Fibroblast of skin of right biceps (primary cell): ENCODE data around the gene SLBP.
"Not testable (repeated sequence)": the region's sequence is repeated elsewhere in the genome, so short reads cannot be mapped to it uniquely, and the experiment has no call there.

Source experiments
- DNase-seq: peaks from one replicate; pipeline ENCODE4 v3.0.0-alpha.2; 2013

Gene SLBP

DNA sequence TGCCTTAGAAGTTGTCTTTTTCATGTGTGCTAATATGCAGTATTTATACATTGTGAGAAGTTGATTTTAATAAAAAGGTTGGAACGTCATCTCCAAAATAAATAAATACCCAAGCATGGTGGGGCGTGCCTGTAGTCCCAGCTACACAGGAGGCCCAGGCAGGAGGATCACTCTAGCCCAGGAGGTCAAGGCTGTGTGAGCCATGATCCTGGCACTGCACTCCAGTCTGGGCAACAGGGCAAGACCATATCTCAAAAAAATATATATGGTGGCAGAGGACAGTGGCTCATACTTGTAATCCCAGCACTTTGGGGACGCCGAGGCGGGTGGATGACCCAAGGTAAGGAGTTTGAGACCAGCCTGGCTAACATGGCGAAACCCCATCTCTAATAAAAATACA lies 6.4 kb downstream of the SLBP start:
- DNase-seq = no peak

DNA sequence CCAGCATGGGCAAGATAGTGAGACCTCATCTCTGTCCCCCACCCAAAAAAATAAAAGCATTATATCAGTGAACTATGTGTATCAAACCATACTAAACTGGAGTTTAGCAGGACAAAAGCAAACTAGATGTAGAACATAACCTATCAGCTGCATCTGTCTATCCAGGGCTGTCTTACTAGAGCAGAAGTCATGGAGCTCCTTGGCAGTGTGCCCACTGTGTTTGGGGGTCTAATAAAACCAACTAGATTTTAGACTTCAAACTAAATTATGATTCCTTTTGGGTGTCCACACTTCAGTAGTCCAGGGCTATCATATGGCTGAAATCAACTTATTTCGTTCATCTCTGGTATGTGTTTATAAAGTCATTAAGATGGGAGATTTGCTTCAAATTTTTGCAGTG lies 8.3 kb downstream of the SLBP start:
- no peak for DNase-seq

DNA sequence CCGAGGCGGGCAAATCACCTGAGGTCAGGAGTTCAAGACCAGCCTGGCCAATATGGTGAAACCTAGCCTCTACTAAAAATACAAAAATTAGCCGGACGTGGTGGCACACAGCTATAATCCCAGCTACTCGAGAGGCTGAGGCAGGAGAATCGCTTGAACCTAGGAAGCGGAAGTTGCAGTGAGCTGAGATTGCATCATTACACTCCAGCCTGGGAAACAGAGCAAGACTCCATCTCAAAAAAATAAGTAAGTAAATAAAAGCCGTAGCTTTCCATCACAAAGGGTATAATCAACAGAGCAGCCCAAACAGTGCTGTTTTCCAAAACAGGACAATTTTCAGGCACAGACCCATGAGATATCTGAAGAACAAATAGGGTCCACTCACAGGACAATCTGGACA lies 10.4 kb downstream of the SLBP start:
- DNase-seq = not testable (repeated sequence)

DNA sequence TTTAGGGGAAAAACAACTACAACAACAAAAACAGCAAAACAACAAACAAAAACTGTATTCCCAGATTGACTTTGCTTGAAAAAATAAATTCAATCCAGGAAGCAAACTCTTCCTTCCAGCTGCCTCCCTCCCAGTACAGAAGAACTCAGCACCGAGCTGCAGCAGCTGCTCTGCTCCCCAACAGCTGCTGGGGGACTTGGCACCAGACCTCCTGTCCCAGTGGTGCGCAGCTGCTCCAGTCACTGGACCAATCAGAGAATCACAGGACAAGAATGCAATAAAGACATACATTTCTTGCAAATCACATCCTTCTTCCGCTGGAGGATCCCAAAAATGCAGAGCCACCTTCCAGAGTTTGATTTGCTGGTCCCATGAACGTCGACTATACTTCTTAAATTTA lies 16.2 kb downstream of the SLBP start:
- DNase-seq = no peak

DNA sequence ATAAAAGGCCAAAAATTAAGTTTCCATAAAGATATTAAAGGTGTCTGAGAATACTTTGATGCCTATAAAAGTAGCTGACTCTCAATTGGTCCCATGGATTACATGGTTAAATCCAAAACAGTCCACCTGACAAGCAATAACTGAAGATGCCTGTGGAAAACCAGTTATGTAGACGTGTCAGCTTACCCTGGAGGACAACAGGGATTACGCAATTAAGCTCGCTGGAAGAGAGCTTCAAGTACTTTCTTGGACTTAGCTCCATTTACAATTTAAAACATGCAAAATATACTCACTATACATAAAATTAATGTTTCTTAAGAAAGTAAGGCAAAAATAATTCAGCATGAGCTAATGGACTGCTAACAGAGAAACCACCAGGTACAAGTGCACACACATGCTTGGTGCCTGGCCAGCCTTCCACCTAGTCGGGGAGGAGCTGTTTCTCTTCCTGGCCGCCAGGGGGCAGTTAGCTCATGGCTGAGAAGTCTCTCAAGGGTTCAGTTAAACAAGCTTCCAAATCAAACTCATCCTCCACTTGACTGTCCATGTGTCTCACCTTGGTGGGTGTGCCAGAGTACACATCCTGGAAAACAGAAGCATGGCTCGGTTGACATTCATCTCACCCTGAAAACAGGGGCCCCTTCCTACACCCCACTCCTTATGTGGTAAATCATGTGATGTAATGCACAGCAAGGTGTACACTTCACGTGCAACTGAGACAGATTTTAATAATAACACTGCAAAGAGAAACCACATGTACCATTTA lies 18.8 kb downstream of the SLBP start:
- peak; percentile 68 for DNase-seq

DNA sequence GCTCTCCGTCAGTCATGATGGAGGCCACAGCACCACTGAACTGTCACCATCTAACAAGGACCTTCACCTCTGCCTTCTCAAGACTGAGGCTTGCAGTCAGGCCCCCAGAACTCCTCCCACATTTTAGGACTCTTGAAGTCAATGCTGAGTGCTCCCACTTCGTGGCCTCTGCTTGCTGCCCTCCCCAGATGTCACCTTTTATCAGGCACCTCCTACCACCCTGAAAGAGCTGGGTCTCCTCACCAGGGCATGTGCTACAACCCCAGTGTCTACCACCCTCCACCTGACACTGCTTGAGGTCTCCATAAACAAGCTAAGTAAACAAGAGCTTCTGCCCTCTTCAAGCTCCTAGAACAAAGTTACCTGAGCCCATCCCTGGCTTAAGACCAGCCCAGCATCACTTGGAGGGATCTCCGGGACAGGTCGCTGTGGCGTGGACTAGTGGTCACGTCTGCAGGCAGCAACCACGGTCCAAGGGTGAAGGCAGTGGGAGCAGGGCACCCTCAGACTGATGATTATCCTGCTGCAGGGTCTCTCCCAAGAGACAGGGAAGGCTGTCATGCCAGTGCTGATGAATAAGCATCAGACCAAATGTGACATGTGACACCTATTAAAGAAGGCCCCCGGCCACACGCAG lies 20.3 kb downstream of the SLBP start:
- no peak for DNase-seq

DNA sequence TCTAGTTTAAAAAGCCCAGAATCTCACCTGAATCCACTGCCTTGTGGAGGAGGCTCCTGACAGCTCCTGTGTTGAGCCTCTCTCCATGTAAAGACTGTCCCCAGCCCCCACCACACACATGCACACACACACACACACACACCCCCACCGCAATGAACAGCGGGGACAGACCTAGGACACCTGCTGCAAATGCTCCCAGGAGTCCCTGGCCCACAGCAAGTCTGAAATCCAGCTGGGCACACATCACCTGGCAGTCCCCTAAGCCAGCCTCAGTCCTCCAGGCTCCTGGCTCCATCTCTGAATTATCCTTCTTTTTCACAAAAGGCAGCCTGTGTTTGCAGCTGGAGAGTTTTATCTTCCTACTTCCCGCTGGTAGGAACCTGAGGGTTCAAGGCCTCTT lies 21.4 kb downstream of the SLBP start:
- no peak for DNase-seq

DNA sequence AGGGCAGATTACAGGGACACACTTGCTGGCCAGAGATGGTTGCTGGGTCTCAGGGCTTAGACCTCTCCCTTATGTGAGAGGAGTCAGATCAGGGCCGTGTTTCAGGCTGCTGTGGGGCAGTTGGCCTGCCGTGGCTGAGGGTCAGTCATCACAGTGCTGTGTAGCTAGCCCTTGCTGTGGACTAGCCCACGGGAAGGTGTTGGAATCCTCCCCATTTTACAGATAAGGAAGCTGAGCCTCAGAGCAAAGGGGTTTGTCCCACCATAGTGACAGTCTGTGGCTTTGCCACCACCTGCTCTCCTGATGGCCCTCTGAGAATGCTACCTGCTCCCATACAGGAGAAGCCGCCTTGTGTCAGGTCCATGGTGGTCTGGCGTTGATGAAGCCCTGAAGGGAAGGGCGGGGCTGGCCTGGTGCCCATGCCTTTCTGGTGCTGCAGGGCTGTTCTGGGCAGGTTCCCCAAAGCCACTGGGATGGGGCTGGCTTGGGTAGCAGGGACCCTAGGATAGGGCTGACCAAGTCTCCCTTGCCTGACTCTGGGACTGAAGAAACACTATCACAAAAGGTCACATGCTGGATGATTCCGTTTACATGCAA lies 25.6 kb downstream of the SLBP start:
- DNase-seq = no peak

DNA sequence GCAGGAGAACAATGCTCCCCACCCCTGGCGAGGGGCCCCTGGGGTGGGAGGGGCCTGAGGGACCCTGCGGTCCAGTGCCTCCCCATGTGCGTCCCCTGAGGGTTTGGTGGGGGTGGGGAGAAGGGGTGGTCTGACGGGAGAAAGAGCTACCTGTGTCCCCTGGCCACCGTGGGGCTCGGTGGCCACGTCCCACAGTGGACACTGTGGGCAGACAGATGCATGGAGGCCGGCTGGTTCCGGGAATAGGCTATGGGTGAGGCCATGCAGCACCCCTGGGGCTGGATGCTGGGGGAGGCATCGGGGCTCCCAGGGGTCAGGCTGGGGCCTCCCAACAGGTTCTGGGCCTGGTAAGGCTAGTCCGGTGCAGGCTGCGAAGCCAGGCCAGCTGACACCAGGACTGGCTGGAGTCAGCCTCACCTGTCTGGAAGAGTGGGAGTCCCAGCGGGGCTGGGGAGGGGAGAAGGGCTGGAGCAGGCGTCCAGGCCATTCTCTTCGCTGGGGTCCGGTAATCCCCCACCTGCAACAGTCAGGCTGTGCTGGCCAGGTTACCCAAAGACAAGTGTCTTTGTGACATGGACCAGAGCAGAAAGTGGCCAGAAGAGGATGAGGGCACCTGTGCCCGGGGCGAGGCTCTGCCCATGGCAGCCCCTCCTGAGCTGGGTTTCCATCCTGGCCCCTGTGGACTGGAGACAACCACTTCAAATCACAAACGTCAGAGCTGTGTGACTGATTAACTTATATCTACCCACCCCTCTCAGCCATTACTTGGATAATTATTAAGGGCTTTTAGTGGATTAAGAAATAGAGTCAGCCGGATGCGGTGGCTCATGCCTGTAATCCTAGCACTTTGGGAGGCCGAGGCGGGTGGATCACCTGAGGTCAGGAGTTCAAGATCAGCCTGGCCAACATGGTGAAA lies 26.6 kb downstream of the SLBP start:
- no peak for DNase-seq

DNA sequence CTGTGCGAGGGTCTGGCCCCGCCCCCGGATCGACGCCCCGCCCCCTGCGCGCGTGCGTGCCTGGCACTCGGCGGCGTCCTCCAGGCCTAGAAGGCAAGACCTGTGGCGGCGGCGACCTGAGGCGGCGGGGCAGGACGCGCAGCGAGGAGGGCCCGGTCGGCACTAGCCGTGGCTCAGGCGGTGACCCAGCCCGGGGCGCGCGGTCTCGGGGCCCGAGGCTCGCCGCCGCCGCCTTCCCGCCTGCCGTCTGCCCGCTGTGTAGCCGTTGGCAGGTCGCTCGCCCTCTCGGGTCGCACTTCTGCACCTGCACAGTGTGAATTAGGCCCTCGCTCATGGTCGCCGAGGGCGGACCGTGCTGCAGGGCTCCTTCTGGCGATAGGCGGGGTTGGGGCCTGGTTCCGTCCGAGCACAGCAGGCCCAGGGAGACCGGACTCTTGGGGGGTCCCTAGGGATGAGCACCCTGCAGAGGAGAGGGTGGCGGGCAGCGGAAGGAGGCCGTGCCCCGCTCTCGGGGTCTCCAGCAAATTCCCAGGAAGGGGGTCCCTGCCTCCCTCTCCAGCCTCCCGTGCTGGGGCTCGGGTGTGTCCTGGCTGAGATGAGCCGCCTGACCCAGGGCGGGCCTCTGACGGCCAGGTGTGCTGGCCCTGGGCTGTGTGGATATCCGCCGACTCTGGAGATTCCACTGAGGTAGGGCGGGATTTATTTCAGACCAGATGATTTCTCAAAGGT lies 27.4 kb downstream of the SLBP start:
- DNase-seq = no peak

DNA sequence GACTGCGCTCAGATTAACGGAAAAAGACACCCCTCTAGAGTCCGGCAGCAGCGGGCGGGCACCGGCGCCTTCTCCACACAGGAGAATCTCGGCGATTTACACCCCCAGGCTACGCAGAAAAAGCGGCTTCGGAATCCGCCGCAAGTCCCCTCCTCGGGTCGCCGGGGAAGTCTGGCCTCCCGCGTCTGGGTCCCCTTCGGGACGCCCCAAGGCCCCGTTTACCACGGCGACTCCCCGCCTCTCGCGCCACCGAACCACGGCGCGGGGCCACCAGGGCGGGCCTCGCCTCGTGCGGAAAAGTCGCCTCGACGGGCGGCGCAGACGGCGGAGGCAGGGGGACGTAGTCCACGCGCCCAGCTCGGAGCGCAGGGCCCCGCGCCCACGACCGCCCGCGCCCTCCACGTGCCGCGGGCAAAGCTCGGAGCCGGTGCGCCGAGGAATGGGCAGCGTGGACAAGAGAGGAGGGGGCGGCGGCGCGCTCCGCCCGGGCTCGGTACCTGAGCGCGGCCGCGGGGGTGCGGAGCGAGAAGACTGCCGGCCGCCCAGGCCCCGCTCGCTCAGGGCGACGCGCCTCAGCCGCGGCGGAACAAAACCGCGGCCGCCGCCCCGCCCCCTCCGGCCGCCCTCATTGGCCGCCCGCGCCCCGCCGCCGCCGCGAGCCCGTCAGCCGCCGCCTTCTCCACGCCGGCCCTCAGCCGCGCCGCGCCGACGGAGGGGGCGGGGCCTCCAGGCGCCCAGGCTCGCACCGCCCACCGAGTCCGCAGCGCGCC lies 28.2 kb downstream of the SLBP start, which contains the start of gene FAM53A:
Gene FAM53A, minus strand, starts transcription at position 578 of the 770 bp plus-strand sequence. CDS start 15,572 bp downstream, outside the sequence.
- DNase-seq = peak; percentile 87

DNA sequence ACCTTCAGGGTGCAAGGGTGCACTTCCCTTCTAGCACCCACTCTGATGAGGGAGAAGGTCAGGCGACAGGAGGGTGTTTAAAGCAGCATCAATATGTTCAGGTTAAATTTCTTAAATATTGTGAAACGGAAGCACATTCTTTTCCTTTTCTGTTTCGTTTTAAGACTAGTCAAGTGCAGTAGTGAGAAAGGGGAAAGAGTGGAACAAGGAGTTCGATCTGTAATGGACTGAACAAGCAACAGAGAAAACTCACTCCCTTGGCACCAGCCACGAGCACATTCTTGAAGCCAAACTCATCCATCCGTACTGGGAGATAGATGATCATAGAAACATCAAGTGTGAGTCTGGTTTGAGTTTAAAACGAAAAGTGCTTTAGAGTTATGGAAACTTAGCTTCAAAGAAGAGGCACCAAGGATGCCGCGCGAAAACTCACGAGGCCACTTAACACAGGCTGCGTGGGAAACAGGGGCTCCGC lies 28.8 kb downstream of the SLBP start:
- DNase-seq = peak; percentile 89

DNA sequence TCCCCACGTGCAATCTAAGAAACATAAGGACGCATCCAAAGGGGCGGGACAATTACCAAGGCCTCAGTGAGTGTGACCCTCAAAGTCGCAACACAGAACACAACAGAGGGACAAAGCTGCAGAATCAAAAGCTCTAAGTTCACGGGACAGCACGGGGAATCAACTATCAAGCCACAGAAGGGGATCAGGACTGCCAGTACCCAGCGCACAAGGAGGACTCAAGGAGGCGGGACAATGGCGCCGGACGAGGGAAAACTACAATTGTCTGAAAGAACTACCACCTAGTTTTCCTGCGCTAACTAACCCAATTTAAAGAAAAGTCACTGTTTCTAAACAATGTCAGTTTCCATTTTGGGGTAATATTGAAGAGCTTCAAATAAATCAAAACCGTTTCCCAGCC lies 29.3 kb downstream of the SLBP start:
- no peak for DNase-seq

DNA sequence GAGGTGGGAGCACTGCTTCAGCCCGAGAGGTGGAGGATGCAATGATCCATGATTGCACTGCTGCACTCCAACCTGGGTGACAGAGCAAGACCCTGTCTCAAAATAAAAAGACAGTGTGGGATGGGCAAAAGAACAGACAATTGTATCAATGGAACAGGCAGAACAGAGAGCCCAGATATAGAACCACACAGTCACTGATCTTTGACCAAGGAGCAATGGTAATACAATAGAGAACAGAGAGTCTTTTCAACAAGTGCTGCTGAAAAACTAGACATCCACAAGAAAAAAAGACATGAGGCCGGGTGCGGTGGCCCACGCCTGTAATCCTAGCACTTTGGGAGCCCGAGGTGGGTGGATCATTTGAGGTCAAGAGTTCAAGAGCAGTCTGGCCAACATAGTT lies 33.9 kb downstream of the SLBP start:
- DNase-seq = no peak

DNA sequence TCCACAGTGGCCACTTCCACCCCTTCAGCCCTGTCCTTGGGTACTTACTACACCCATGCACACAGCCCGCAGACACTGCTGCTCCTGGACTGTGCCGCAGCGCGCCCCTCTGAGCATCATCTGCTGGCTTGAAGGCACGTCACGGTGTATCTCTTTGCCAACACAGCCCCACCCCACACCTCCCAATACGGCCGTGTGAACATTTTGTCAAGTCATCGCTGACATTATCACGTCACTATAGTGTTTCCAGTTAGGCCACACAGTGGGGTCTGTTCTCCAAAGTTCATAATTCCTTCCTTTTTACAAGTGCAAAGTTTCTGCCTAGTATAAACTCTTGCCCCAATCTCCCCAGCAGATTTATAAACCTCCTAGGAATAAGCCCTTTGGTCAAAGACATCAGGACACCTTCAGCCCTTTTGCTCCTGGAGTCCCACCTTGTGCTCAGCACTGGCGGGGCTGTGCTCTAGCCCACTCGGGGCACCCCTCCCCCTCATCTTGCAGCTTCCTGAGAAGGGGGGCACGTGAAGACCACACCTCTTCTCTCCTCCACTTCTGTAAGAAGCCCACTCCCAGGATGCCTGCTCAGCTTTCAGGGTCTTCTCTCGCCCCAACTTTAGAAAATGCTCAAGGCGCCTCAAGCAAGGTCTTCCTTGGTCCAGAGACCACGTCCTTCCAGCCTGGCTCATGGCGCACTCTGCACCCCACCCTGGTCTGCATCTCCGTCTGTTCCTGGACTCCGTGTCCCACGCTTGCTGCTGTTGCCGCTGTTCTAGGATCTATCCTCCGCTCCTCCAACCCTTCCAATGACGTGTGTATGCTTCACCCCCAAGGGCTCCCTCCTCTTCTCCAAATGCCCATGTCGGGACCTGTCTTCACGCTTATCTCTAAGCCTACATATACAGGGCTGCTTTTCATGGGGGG lies 35.3 kb downstream of the SLBP start:
- DNase-seq = no peak

DNA sequence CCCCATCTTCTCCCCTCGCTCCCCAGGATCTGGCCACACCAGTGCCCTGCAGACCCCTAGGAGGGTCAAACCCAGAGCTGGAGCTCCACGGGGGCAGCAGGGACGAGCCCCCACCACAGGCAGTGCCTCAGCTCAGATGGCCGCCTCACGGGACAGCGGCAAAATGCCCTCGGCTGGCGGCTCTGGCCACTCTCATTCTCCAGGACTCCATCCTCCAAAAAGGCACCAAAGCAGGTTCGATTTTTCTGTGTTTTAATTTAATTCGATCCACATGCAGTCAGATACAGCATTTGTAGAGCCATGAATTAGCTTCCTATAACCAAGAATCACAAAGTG lies 36.3 kb downstream of the SLBP start:
- no peak for DNase-seq

DNA sequence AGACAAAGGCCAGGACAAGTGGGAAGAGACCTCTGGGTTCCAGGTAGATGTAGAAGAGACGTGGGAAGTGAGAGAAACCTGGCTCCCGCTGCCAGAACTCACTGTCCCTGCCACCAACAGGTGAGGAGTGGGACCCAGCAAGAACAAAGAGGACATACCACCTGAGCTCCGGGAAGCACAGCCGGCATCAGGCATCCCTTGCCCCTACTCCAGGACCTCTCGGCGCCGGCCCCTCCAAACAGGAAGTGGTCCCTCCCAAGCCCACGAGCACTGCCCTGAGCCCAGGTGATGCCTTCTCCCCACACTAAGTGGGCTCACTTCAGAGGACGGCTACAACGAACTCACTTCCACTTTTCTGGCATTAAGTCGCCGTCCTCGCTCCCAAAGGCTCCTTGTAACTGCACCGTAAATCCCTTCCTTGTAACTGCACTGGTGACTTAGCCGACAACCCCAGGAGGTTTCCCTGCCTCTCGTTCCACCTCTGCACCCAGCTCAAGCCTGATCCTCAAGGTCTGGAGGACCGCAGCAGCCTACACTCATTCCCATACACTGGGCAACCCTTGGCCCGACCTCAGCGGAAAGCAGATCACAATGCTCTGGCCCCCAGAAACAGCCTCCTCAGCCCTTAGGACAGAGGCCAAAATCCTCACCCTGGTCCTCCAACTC lies 36.9 kb downstream of the SLBP start:
- no peak for DNase-seq

DNA sequence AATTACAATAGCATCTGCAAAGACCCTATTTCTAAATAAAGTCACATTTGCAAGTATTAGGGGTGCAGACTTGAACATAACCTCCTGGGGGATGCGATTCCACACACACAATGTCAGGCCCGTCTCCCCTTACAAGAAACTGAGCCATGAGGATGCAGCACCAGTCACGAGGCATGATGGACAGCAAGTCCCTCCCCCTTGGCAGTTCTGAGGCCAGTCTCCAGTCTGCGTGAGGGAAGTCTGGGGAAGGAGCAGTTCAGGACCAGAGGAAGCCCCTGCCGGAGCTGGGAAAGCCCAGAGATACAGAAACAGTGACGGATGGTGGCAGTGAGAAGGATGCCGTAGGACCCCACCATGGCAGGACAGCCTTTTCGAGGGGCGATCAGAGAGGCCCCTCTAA lies 37.4 kb downstream of the SLBP start:
- DNase-seq = no peak

DNA sequence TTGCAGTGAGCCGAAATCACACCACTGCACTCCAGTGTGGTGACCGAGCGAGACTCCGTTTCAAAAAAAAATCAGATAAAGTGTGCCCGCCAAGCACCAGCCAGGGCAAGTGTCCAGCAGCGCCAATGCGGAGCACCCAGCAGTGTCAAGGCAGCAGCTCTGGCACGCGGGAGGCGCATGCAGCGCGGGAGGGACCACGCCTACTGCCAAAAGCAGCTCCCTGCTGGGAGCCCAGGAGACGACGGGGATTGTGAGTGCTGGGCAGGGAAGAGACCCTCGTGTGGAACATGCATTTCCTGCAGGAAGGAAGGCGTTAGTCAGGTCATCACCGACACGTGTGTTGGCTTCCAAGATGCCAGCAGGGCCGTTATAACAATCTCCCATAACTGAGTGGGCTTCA lies 38.4 kb downstream of the SLBP start:
- no peak for DNase-seq

DNA sequence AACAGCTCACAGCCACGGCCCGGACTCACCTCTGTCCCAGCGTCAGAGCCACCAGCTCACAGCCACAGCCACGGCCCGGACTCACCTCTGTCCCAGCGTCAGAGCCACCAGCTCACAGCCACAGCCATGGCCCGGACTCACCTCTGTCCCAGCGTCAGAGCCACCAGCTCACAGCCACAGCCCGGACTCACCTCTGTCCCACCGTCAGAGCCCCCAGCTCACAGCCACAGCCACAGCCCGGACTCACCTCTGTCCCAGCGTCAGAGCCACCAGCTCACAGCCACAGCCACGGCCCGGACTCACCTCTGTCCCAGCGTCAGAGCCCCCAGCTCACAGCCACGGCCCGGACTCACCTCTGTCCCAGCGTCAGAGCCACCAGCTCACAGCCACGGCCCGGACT lies 41.1 kb downstream of the SLBP start:
- not testable (repeated sequence) for DNase-seq
